HCT116 (cell line): ENCODE measurements around the gene HAPLN2. TPM values are rescaled to one million over a fixed set of nuclear protein-coding genes. Genes with fewer than 3 reads are reported as not detected.

Source experiments
- ATAC-seq: fragments of 200-7000 bp; cut with Tn5 transposase; 2 replicates; pipeline ENCODE4 v1.9.1; 2020; ENCODE audit warnings: mild to moderate bottlenecking, moderate library complexity
- BruUV-seq: library from RNA; stranded (reverse); fragments of 400-500 nt; replicated peaks from 2 replicates; lab custom pipeline; 2021; lab: Mats Ljungman, UMichigan
- CTCF ChIA-PET: fragments of 300-600 bp; sonication (Branson Sonifier 250); formaldehyde crosslinking; loops from one replicate; lab custom pipeline; 2021; ENCODE audit warnings: antibody characterized with exemption; lab: Charles Lee
- POLR2A ChIA-PET: fragments of 300-600, 350-600 bp; sonication (Branson Sonifier 250); formaldehyde crosslinking; loops from one replicate; lab custom pipeline; 2021; ENCODE audit warnings: antibody characterized with exemption; lab: Charles Lee
- RAD21 ChIA-PET, 2 experiments: fragments of 300-600 bp; sonication (Branson Sonifier 250); formaldehyde crosslinking; loops; one replicate each; lab custom pipeline; 2023; ENCODE audit warnings: low total read pairs in 2 of 2; ENCODE audit not compliant: uncharacterized antibody in 2 of 2, unreplicated experiment in 2 of 2, low non-redundant PET in 1 of 2; lab: Charles Lee
- DNase-seq: peaks from one replicate; pipeline ENCODE4 v3.0.0-alpha.2; 2010; ENCODE audit warnings: low read depth, low spot score
- H2AFZ ChIP-seq: fragments of 200-600 bp; shearing (Covaris generic), sonication (generic); 2 replicates; pipeline ENCODE4 v1.6.1; 2017; ENCODE audit warnings: low read depth, mixed run types, mixed read lengths, antibody characterized with exemption, low read length; ENCODE audit not compliant: poor library complexity, severe bottlenecking
- H3K27ac ChIP-seq: 2 replicates; pipeline ENCODE4 v1.5.1; 2012; ENCODE audit warnings: low read depth, low read length
- H3K27me3 ChIP-seq: fragments of 200-600 bp; sonication (generic); 2 replicates; pipeline ENCODE4 v1.6.1; 2016; ENCODE audit warnings: mixed run types, low read length, mixed read lengths; ENCODE audit not compliant: insufficient read depth
- H3K36me3 ChIP-seq, 2 experiments: fragments of 200-500 bp in 1 of 2; fragments of 200-600 bp in 1 of 2; sonication (Bioruptor generic) in 1 of 2; sonication (generic) in 1 of 2; 2 replicates each; pipeline versions ENCODE4 v1.5.1 to v1.6.1; 2014 to 2016; ENCODE audit warnings: low read length in 2 of 2, inconsistent platforms in 1 of 2, mixed read lengths in 1 of 2, mixed run types in 1 of 2; ENCODE audit not compliant: insufficient read depth in 2 of 2, control insufficient read depth in 1 of 2
- H3K4me1 ChIP-seq, 2 experiments: fragments of 200-600 bp in 1 of 2; sonication (generic) in 1 of 2; 2 replicates each; pipeline versions ENCODE4 v1.5.1 to v1.6.1; 2012 to 2017; ENCODE audit warnings: low read length in 2 of 2, inconsistent platforms in 1 of 2, mild to moderate bottlenecking in 1 of 2, mixed read lengths in 1 of 2, mixed run types in 1 of 2, moderate library complexity in 1 of 2; ENCODE audit not compliant: insufficient read depth in 2 of 2, control insufficient read depth in 1 of 2
- H3K4me2 ChIP-seq: fragments of 200-600 bp; sonication (generic); 2 replicates; pipeline ENCODE4 v1.6.1; 2017; ENCODE audit warnings: mixed run types, low read length, mixed read lengths
- H3K4me3 ChIP-seq, 2 experiments: fragments of 200-600 bp in 1 of 2; sonication (generic) in 1 of 2; replicated peaks in 1 of 2; 2 replicates each; pipeline ENCODE4 v1.5.1; 2011 to 2016; ENCODE audit warnings: low read length in 2 of 2, control low read depth in 1 of 2, low read depth in 1 of 2, mild to moderate bottlenecking in 1 of 2, mixed read lengths in 1 of 2, mixed run types in 1 of 2
- H3K79me2 ChIP-seq: fragments of 200-600 bp; sonication (generic); 2 replicates; pipeline ENCODE4 v1.6.1; 2017; ENCODE audit warnings: mild to moderate bottlenecking, mixed run types, low read length, moderate library complexity, mixed read lengths; ENCODE audit not compliant: insufficient read depth
- H3K9ac ChIP-seq: fragments of 200-600 bp; sonication (generic); 2 replicates; pipeline ENCODE4 v1.6.1; 2016; ENCODE audit warnings: low read length, mixed read lengths
- H3K9me2 ChIP-seq: fragments of 200-600 bp; sonication (generic), shearing (Covaris generic); 2 replicates; pipeline ENCODE4 v1.6.1; 2017; ENCODE audit warnings: mixed run types, mild to moderate bottlenecking, moderate library complexity; ENCODE audit not compliant: insufficient read depth
- H3K9me3 ChIP-seq, 2 experiments: fragments of 200-500 bp in 1 of 2; fragments of 200-600 bp in 1 of 2; sonication (Bioruptor generic) in 1 of 2; sonication (generic) in 1 of 2; 2 replicates each; pipeline ENCODE4 v1.6.1; 2014 to 2017; ENCODE audit warnings: low read length in 2 of 2, mixed read lengths in 2 of 2, inconsistent platforms in 1 of 2, low read depth in 1 of 2, mild to moderate bottlenecking in 1 of 2, mixed run types in 1 of 2, moderate library complexity in 1 of 2; ENCODE audit not compliant: control insufficient read depth in 1 of 2, insufficient read depth in 1 of 2
- H4K20me1 ChIP-seq: fragments of 200-600 bp; sonication (generic), shearing (Covaris generic); 2 replicates; pipeline ENCODE4 v1.6.1; 2017; ENCODE audit warnings: mixed run types, mild to moderate bottlenecking, moderate library complexity; ENCODE audit not compliant: insufficient read depth
- EZH2 ChIP-seq: fragments of 200-600 bp; sonication (generic); IDR thresholded peaks from 2 replicates; pipeline ENCODE4 v1.6.1; 2017; ENCODE audit warnings: antibody characterized with exemption, mixed run types
- EZH2phosphoT487 ChIP-seq: fragments of 200-600 bp; IDR thresholded peaks from 2 replicates; pipeline ENCODE4 v1.6.1; 2018; ENCODE audit warnings: antibody characterized with exemption, borderline replicate concordance
- FOSL1 ChIP-seq: IDR thresholded peaks from 2 replicates; pipeline ENCODE4 v1.6.1; 2012; ENCODE audit warnings: low read depth
- POLR2A ChIP-seq: IDR thresholded peaks from 2 replicates; pipeline ENCODE4 v1.7.0; 2011; ENCODE audit warnings: borderline replicate concordance; ENCODE audit not compliant: insufficient read depth, insufficient read length; ENCODE audit errors: extremely low read depth
- POLR2AphosphoS5 ChIP-seq: IDR thresholded peaks from 2 replicates; pipeline ENCODE4 v1.6.1; 2011; ENCODE audit warnings: mild to moderate bottlenecking, low read depth, low read length, moderate library complexity
- RAD21 ChIP-seq: IDR thresholded peaks from 2 replicates; pipeline ENCODE4 v1.6.1; 2012; ENCODE audit warnings: low read depth, mild to moderate bottlenecking
- SIN3A ChIP-seq: IDR thresholded peaks from 2 replicates; pipeline ENCODE4 v1.6.1; 2012; ENCODE audit warnings: low read depth
- SP1 ChIP-seq: IDR thresholded peaks from 2 replicates; pipeline ENCODE4 v1.6.1; 2012; ENCODE audit warnings: low read depth
- SRF ChIP-seq: IDR thresholded peaks from 2 replicates; pipeline ENCODE4 v1.6.1; 2012; ENCODE audit warnings: low read depth
- TCF7L2 ChIP-seq: IDR thresholded peaks from 2 replicates; pipeline ENCODE4 v1.7.0; 2011; ENCODE audit warnings: borderline replicate concordance, inconsistent platforms; ENCODE audit not compliant: insufficient read depth, insufficient read length; ENCODE audit errors: extremely low read depth
- YY1 ChIP-seq: IDR thresholded peaks from 2 replicates; pipeline ENCODE4 v1.6.1; 2011; ENCODE audit warnings: low read length, low read depth, moderate library complexity, mild to moderate bottlenecking; ENCODE audit not compliant: insufficient replicate concordance; ENCODE audit errors: extremely low read depth
- ZNF274 ChIP-seq: fragments of 200-500 bp; sonication (Bioruptor generic); IDR thresholded peaks from 2 replicates; pipeline ENCODE4 v1.6.1; 2014; ENCODE audit warnings: mild to moderate bottlenecking, low read depth, low read length, inconsistent platforms
- intact Hi-C: fragments of 100-400 bp; cut with micrococcal nuclease; formaldehyde crosslinking; loops from 2 replicates; pipeline ENCODE4 v1.10.0; 2022
- total RNA-seq: library from RNA; stranded (reverse); gene quantifications from one replicate; pipeline ENCODE4 v1.2.1, GENCODE V29; 2021; ENCODE audit not compliant: unreplicated experiment
- TF ChIP-seq, protein P1 (sequence below): IDR thresholded peaks from 2 replicates; pipeline ENCODE4 v1.6.1; 2012; ENCODE audit warnings: low read depth
- TF ChIP-seq, protein P2 (sequence below): IDR thresholded peaks from 2 replicates; pipeline ENCODE4 v1.6.1; 2012

The HAPLN2 gene
- total RNA-seq, 1 experiment from 2014 or later = 0.54 TPM

DNA sequence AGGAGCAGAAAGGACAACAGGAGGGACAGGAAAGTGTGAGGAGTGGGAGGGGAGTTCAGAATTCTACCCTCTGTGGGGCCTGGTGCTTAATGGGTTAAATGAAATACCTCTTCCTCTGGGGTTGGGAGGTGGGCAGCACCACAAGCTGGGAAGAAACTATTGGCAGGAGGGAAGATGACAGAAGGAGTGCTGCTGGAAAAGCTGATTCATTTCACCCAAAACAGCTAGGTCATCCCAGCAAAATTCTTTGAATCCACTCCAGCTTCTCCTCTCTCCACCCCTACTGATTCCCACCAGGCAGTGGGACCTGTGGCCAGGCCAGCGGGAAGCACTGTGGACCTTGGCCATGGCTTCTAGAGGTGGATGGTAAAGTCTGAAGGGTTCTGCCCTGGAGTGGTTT lies 35.5 kb downstream of the HAPLN2 start:
- Histone ChIP-seq H3K27me3 (no peaks in the 10 kb centered on the region), H3K9me2 (no peaks in the 10 kb centered on the region), H3K27ac (no peak overlapping the region), H3K4me1 (peaks cover 16 to 32% of the 10 kb centered on the region in 2 experiments), H4K20me1 (peaks cover 10% of the 10 kb centered on the region; the same call in 1 of the 2 replicates), H3K36me3 (peaks cover 23 to 53% of the 10 kb centered on the region in 2 experiments), H3K4me3 (no peak overlapping the region), H3K9ac (no peak overlapping the region), H3K4me2 (no peak overlapping the region), H3K9me3 (no peaks in the 10 kb centered on the region), H3K79me2 (peaks cover 99% of the 10 kb centered on the region), H2AFZ (no peak overlapping the region)
- POLR2A ChIA-PET = no interaction called here
- RAD21 ChIA-PET = no interaction called here
- CTCF ChIA-PET = no interaction called here
- TF ChIP-seq SRF (no peak), POLR2AphosphoS5 (no peak), ZNF274 (no peak), RAD21 (no peak)
- BruUV-seq = no TSS peak
- ATAC-seq (no peak), DNase-seq (no peak)
- intact Hi-C loops = no loop called here

DNA sequence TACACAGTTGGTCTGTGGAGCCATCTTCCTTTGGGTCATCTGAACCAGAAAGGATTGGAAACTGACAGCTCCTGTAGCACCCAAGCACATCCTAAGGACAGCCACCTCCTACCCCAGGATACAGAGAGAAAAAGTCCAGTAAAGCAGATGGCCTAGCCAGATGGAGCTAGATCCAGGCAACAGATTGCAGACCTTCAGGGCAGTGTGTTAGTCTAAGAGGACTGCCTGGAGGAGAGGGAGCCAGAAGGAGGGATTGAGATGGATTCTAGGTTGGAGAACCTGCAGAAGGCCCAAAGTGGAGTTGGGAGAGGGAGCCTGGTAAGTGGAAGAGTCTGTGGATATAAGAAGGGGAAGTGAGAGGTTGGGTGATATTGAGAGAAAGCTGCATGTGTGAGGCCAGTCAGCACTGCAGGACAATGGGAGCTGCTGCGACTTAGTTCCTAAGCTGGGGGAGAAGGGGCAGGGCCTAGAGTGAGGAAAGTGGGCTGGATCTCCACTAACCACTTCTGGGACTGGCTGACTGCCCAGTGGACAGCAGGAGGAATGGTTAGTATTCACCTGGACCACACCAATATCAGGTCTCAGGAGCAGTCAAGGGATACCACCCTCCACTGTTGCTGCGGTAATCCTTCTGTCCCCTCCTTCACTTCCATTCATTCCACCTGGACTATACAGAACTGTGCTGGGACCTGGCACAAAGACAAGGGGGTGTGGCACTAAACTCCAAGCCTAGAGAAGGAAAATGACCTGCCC lies 36.1 kb downstream of the HAPLN2 start:
- Histone ChIP-seq H4K20me1 (peaks cover 10% of the 10 kb centered on the region; the same call in 1 of the 2 replicates), H3K27ac (no peak overlapping the region), H3K9ac (no peak overlapping the region), H2AFZ (no peak overlapping the region), H3K79me2 (peaks cover 98% of the 10 kb centered on the region), H3K4me1 (peaks cover 16 to 37% of the 10 kb centered on the region in 2 experiments), H3K9me2 (no peaks in the 10 kb centered on the region), H3K36me3 (peaks cover 23 to 48% of the 10 kb centered on the region in 2 experiments), H3K27me3 (no peaks in the 10 kb centered on the region), H3K4me2 (no peak overlapping the region), H3K9me3 (no peaks in the 10 kb centered on the region), H3K4me3 (no peak overlapping the region)
- CTCF ChIA-PET = no interaction called here
- RAD21 ChIA-PET = no interaction called here
- POLR2A ChIA-PET = no interaction called here
- BruUV-seq = no TSS peak
- intact Hi-C loops = no loop called here
- ATAC-seq (no peak), DNase-seq (no peak)
- TF ChIP-seq, protein P1, sequence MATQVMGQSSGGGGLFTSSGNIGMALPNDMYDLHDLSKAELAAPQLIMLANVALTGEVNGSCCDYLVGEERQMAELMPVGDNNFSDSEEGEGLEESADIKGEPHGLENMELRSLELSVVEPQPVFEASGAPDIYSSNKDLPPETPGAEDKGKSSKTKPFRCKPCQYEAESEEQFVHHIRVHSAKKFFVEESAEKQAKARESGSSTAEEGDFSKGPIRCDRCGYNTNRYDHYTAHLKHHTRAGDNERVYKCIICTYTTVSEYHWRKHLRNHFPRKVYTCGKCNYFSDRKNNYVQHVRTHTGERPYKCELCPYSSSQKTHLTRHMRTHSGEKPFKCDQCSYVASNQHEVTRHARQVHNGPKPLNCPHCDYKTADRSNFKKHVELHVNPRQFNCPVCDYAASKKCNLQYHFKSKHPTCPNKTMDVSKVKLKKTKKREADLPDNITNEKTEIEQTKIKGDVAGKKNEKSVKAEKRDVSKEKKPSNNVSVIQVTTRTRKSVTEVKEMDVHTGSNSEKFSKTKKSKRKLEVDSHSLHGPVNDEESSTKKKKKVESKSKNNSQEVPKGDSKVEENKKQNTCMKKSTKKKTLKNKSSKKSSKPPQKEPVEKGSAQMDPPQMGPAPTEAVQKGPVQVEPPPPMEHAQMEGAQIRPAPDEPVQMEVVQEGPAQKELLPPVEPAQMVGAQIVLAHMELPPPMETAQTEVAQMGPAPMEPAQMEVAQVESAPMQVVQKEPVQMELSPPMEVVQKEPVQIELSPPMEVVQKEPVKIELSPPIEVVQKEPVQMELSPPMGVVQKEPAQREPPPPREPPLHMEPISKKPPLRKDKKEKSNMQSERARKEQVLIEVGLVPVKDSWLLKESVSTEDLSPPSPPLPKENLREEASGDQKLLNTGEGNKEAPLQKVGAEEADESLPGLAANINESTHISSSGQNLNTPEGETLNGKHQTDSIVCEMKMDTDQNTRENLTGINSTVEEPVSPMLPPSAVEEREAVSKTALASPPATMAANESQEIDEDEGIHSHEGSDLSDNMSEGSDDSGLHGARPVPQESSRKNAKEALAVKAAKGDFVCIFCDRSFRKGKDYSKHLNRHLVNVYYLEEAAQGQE = no peak
- TF ChIP-seq SRF (no peak), EZH2phosphoT487 (no peak), ZNF274 (no peak), EZH2 (no peak), SP1 (no peak), SIN3A (no peak), TCF7L2 (no peak), POLR2A (no peak), FOSL1 (no peak), YY1 (no peak)
- TF ChIP-seq, protein P2, sequence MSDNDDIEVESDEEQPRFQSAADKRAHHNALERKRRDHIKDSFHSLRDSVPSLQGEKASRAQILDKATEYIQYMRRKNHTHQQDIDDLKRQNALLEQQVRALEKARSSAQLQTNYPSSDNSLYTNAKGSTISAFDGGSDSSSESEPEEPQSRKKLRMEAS = no peak
